Measurements from ENCODE around the gene TXK. TPM values are rescaled to one million over a fixed set of nuclear protein-coding genes. Genes with fewer than 3 reads are reported as not detected.
A peak's percentile ranks its signal among the peaks of the same experiment; 100 is the strongest.

The TXK gene
- total and polyA plus RNA-seq, 2 experiments from 2014 or later = 0.14 to 0.40 TPM

DNA sequence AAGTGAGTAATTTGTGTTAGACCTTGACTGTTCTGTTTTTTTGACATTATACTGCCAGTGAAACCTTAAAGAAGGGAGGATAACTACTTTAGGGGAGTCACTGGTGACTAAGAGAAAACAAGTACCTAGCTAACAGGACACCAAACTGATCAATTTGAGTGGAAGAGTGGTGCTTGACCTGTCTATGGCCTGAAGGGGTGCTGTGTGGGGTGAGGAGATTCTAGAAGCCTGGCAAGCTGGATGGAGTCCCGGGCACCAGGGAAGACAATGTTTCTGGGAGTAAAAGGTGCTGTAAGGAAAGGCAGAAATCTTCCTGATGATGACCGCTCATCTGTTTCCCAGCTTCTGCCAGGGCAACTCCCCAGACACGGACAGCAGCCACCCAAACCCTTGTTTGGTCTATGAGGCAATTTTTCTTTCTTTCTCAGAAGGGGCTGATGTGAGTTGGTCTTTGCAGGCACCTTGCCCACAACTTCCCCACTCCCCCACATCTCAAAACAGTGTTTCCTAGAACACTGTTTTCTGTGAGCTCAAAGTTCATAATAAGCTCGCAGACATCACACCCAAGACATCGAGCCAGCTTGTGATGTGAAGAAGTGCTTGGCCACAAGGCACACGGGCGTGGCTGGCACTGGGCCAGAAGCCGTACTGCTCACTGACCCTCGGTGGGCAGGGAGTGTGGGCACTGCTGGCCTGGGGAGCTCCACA is 4.6 kb downstream of the TXK start:
- H3K27ac Mint-ChIP-seq = no peak overlapping the region
- H3K4me3 Mint-ChIP-seq = no peak overlapping the region
- Histone ChIP-seq H3K36me3 (ENCODE audit: insufficient read depth) (no peaks in the 10 kb centered on the region; the same call in 1 of the 2 replicates), H3F3A (replicated peaks; ENCODE audit: low read depth) (no peaks in the 10 kb centered on the region), H4K20me1 (replicated peaks; ENCODE audit: insufficient read depth) (no peaks in the 10 kb centered on the region), H3K9me2 (ENCODE audit: insufficient read depth) (no peaks in the 10 kb centered on the region), H3K4me1 (ENCODE audit: insufficient read depth) (peaks cover 7% of the 10 kb centered on the region), H3K4me2 (no peak overlapping the region), H2AFZ (no peak overlapping the region), H3K79me2 (replicated peaks; ENCODE audit: insufficient read depth) (no peaks in the 10 kb centered on the region), H3K4me3 (no peak overlapping the region), H3K27me3 (ENCODE audit: insufficient read depth) (no peaks in the 10 kb centered on the region), H3K27ac (ENCODE audit: low read depth) (no peak overlapping the region)
- peaks cover 9% of the 10 kb centered on the region for H3K27me3 Mint-ChIP-seq (ENCODE audit: insufficient read depth, low read depth, poor library complexity)
- peaks cover 4% of the 10 kb centered on the region; the same call in 1 of the 3 replicates for H3K36me3 Mint-ChIP-seq (ENCODE audit: low read depth)
- ATAC-seq (peak; percentile 12; the same call in 2 of the 3 replicates), DNase-seq (ENCODE audit: low spot score) (peak; percentile 49)
- 0 out of 3 replicates have a peak, but pooled peaks cover 3% of the 10 kb centered on the region for H3K9me3 Mint-ChIP-seq
- TF ChIP-seq, protein P1, sequence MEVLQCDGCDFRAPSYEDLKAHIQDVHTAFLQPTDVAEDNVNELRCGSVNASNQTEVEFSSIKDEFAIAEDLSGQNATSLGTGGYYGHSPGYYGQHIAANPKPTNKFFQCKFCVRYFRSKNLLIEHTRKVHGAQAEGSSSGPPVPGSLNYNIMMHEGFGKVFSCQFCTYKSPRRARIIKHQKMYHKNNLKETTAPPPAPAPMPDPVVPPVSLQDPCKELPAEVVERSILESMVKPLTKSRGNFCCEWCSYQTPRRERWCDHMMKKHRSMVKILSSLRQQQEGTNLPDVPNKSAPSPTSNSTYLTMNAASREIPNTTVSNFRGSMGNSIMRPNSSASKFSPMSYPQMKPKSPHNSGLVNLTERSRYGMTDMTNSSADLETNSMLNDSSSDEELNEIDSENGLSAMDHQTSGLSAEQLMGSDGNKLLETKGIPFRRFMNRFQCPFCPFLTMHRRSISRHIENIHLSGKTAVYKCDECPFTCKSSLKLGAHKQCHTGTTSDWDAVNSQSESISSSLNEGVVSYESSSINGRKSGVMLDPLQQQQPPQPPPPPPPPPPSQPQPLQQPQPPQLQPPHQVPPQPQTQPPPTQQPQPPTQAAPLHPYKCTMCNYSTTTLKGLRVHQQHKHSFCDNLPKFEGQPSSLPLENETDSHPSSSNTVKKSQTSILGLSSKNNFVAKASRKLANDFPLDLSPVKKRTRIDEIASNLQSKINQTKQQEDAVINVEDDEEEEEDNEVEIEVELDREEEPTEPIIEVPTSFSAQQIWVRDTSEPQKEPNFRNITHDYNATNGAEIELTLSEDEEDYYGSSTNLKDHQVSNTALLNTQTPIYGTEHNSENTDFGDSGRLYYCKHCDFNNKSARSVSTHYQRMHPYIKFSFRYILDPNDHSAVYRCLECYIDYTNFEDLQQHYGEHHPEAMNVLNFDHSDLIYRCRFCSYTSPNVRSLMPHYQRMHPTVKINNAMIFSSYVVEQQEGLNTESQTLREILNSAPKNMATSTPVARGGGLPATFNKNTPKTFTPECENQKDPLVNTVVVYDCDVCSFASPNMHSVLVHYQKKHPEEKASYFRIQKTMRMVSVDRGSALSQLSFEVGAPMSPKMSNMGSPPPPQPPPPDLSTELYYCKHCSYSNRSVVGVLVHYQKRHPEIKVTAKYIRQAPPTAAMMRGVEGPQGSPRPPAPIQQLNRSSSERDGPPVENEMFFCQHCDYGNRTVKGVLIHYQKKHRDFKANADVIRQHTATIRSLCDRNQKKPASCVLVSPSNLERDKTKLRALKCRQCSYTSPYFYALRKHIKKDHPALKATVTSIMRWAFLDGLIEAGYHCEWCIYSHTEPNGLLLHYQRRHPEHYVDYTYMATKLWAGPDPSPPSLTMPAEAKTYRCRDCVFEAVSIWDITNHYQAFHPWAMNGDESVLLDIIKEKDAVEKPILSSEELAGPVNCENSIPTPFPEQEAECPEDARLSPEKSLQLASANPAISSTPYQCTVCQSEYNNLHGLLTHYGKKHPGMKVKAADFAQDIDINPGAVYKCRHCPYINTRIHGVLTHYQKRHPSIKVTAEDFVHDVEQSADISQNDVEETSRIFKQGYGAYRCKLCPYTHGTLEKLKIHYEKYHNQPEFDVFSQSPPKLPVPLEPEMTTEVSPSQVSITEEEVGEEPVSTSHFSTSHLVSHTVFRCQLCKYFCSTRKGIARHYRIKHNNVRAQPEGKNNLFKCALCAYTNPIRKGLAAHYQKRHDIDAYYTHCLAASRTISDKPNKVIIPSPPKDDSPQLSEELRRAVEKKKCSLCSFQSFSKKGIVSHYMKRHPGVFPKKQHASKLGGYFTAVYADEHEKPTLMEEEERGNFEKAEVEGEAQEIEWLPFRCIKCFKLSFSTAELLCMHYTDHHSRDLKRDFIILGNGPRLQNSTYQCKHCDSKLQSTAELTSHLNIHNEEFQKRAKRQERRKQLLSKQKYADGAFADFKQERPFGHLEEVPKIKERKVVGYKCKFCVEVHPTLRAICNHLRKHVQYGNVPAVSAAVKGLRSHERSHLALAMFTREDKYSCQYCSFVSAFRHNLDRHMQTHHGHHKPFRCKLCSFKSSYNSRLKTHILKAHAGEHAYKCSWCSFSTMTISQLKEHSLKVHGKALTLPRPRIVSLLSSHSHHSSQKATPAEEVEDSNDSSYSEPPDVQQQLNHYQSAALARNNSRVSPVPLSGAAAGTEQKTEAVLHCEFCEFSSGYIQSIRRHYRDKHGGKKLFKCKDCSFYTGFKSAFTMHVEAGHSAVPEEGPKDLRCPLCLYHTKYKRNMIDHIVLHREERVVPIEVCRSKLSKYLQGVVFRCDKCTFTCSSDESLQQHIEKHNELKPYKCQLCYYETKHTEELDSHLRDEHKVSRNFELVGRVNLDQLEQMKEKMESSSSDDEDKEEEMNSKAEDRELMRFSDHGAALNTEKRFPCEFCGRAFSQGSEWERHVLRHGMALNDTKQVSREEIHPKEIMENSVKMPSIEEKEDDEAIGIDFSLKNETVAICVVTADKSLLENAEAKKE (CRISPR knock-in tag; IDR thresholded peaks at IDR 0.05) = no peak
- TF ChIP-seq, protein P2, sequence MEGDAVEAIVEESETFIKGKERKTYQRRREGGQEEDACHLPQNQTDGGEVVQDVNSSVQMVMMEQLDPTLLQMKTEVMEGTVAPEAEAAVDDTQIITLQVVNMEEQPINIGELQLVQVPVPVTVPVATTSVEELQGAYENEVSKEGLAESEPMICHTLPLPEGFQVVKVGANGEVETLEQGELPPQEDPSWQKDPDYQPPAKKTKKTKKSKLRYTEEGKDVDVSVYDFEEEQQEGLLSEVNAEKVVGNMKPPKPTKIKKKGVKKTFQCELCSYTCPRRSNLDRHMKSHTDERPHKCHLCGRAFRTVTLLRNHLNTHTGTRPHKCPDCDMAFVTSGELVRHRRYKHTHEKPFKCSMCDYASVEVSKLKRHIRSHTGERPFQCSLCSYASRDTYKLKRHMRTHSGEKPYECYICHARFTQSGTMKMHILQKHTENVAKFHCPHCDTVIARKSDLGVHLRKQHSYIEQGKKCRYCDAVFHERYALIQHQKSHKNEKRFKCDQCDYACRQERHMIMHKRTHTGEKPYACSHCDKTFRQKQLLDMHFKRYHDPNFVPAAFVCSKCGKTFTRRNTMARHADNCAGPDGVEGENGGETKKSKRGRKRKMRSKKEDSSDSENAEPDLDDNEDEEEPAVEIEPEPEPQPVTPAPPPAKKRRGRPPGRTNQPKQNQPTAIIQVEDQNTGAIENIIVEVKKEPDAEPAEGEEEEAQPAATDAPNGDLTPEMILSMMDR (conservative IDR thresholded peaks at IDR 0.05; ENCODE audit: low read depth in 2 of 2) = peak; percentile 15 to 46; a peak in 3 of 4 replicates
- H3K4me1 Mint-ChIP-seq = peaks cover 44% of the 10 kb centered on the region

All from GM23338 (cell line).